ENCODE results near the gene SLC17A7. TPM values are rescaled to one million over a fixed set of nuclear protein-coding genes. Genes with fewer than 3 reads are reported as not detected.

SLC17A7 gene
- total RNA-seq, 2 donors from 2014 or later: 0.22 to 0.33 TPM

- 20 to 21% methylated on average over 10 to 14 of the region's 14 CpGs for WGBS, 2 experiments (ENCODE audit: insufficient coverage in 1 of 2, insufficient read length in 1 of 2)
- peaks cover 57% of the 10 kb centered on the region for H3K27me3 ChIP-seq (ENCODE audit: control insufficient read depth, insufficient read depth, low read length, poor library complexity, severe bottlenecking)
Measured at GRCh38 chr19:49441960-49442350, 628 bp upstream of the SLC17A7 start.

GRCh38 chr19:49440439-49441209, 703 bp downstream of the SLC17A7 start:
- Mint-ChIP-seq H3K9me3 (peaks cover 2% of the 10 kb centered on the region), H3K36me3 (ENCODE audit: low read depth) (no peaks in the 10 kb centered on the region), H3K4me1 (no peaks in the 10 kb centered on the region), H3K4me3 (peak overlapping the region; percentile 26), H3K27ac (no peak overlapping the region), H3K27me3 (ENCODE audit: insufficient read depth) (peaks cover 71% of the 10 kb centered on the region)
- 40 to 41% methylated on average over 14 to 19 of the region's 19 CpGs for WGBS, 2 experiments (ENCODE audit: insufficient coverage in 1 of 2, insufficient read length in 1 of 2)
- Histone ChIP-seq H3K9ac (ENCODE audit: extremely low read depth, low read length, poor library complexity, severe bottlenecking) (no peak overlapping the region), H3K4me3 (ENCODE audit: low read length) (no peak overlapping the region), H3K36me3 (ENCODE audit: control insufficient read depth, insufficient read depth, low read length) (no peaks in the 10 kb centered on the region), H3K9me3 (ENCODE audit: control insufficient read depth, low read length) (no peaks in the 10 kb centered on the region), H3K27me3 (ENCODE audit: control insufficient read depth, insufficient read depth, low read length, poor library complexity, severe bottlenecking) (peaks cover 71% of the 10 kb centered on the region), H3K4me1 (ENCODE audit: control insufficient read depth, insufficient read depth, low read length) (no peaks in the 10 kb centered on the region), H3K27ac (ENCODE audit: low read depth, low read length) (no peak overlapping the region)
- no peak for DNase-seq
- TF ChIP-seq CTCF (conservative IDR thresholded peaks at IDR 0.05): no peak

More at GRCh38 chr19:49441960-49442350, 628 bp upstream of the SLC17A7 start:
- Histone ChIP-seq H3K9me3 (ENCODE audit: control insufficient read depth, low read length) (no peaks in the 10 kb centered on the region), H3K27ac (ENCODE audit: low read depth, low read length) (no peak overlapping the region), H3K4me1 (ENCODE audit: control insufficient read depth, insufficient read depth, low read length) (no peaks in the 10 kb centered on the region), H3K36me3 (ENCODE audit: control insufficient read depth, insufficient read depth, low read length) (peaks cover 2% of the 10 kb centered on the region), H3K4me3 (ENCODE audit: low read length) (peak overlapping the region; percentile 56), H3K9ac (ENCODE audit: extremely low read depth, low read length, poor library complexity, severe bottlenecking) (no peak overlapping the region)
- Mint-ChIP-seq H3K4me3 (peak overlapping the region; percentile 64), H3K9me3 (no peaks in the 10 kb centered on the region), H3K4me1 (no peaks in the 10 kb centered on the region), H3K36me3 (ENCODE audit: low read depth) (peaks cover 10% of the 10 kb centered on the region), H3K27me3 (ENCODE audit: insufficient read depth) (peaks cover 58% of the 10 kb centered on the region), H3K27ac (no peak overlapping the region)
- no peak for DNase-seq
- no peak for TF ChIP-seq CTCF (conservative IDR thresholded peaks at IDR 0.05)

GRCh38 chr19:49439836-49440235, 1.5 kb downstream of the SLC17A7 start:
- Histone ChIP-seq H3K27ac (ENCODE audit: low read depth, low read length) (no peak overlapping the region), H3K4me3 (ENCODE audit: low read length) (no peak overlapping the region), H3K27me3 (ENCODE audit: control insufficient read depth, insufficient read depth, low read length, poor library complexity, severe bottlenecking) (peaks cover 79% of the 10 kb centered on the region), H3K9me3 (ENCODE audit: control insufficient read depth, low read length) (no peaks in the 10 kb centered on the region), H3K9ac (ENCODE audit: extremely low read depth, low read length, poor library complexity, severe bottlenecking) (no peak overlapping the region), H3K36me3 (ENCODE audit: control insufficient read depth, insufficient read depth, low read length) (no peaks in the 10 kb centered on the region), H3K4me1 (ENCODE audit: control insufficient read depth, insufficient read depth, low read length) (no peaks in the 10 kb centered on the region)
- no peaks in the 10 kb centered on the region for H3K36me3 Mint-ChIP-seq (ENCODE audit: low read depth)
- 75 to 100% methylated on average over 1 of the region's 6 CpGs for WGBS, 2 experiments (ENCODE audit: insufficient coverage in 1 of 2, insufficient read length in 1 of 2)
- H3K27ac Mint-ChIP-seq: no peak overlapping the region
- peaks cover 9% of the 10 kb centered on the region for H3K9me3 Mint-ChIP-seq
- peaks cover 79% of the 10 kb centered on the region for H3K27me3 Mint-ChIP-seq (ENCODE audit: insufficient read depth)
- TF ChIP-seq CTCF (conservative IDR thresholded peaks at IDR 0.05): no peak
- no peaks in the 10 kb centered on the region for H3K4me1 Mint-ChIP-seq
- DNase-seq: no peak
- no peak overlapping the region for H3K4me3 Mint-ChIP-seq
